Prostate gland (tissue), 2 donors: ENCODE measurements around the gene PIGR.

Source experiments
- POLR2A ChIP-seq: fragments of 450-650 bp; IDR thresholded peaks from one replicate; pipeline ENCODE4 v1.6.1; 2016; ENCODE audit warnings: antibody characterized with exemption, mild to moderate bottlenecking
- POLR2AphosphoS5 ChIP-seq: sonication (generic); formaldehyde crosslinking; IDR thresholded peaks from one replicate; pipeline ENCODE4 v1.6.1; 2017; ENCODE audit warnings: antibody characterized with exemption
- TF ChIP-seq, protein P1 (sequence below), 4 experiments: fragments of 200-600 bp in 2 of 4; fragments of 450-650 bp in 2 of 4; sonication (generic) in 2 of 4; IDR thresholded peaks; 1 replicate in 3 of 4; 2 replicates in 1 of 4; pipeline ENCODE4 v1.5.1; 2016 to 2019; ENCODE audit warnings: antibody characterized with exemption in 4 of 4, mild to moderate bottlenecking in 2 of 4, moderate library complexity in 2 of 4

DNA sequence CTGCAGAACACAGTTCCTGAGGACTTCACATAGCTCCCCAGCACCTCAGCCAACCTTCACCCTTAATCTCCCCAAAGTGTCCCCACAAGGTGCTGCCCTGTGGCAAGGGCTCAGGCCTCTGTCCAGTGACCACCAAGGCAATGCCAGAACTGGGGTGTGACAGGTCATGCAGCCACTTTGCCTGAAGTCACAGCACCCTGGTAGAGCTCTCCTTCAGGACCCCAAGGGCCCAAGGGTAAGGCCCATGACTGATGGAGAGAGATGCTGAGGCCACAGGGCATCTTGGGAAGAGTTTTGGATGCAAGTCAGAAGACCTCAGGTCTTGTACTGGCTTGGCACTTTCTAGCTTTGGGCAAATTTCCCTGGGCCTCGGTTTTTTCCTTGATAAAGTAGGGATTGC is 23.7 kb downstream of the PIGR start:
- TF ChIP-seq, protein P1, sequence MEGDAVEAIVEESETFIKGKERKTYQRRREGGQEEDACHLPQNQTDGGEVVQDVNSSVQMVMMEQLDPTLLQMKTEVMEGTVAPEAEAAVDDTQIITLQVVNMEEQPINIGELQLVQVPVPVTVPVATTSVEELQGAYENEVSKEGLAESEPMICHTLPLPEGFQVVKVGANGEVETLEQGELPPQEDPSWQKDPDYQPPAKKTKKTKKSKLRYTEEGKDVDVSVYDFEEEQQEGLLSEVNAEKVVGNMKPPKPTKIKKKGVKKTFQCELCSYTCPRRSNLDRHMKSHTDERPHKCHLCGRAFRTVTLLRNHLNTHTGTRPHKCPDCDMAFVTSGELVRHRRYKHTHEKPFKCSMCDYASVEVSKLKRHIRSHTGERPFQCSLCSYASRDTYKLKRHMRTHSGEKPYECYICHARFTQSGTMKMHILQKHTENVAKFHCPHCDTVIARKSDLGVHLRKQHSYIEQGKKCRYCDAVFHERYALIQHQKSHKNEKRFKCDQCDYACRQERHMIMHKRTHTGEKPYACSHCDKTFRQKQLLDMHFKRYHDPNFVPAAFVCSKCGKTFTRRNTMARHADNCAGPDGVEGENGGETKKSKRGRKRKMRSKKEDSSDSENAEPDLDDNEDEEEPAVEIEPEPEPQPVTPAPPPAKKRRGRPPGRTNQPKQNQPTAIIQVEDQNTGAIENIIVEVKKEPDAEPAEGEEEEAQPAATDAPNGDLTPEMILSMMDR (IDR thresholded peaks at IDR 0.05) = no peak
- TF ChIP-seq POLR2A = no peak
- TF ChIP-seq POLR2AphosphoS5 = no peak
